Activated CD4-positive, alpha-beta T cell treated with anti-CD3 and anti-CD28 coated beads for 1 hour (primary cell): Measurements from ENCODE around the gene DEFB131B.
"Not testable (repeated sequence)": the region's sequence is repeated elsewhere in the genome, so short reads cannot be mapped to it uniquely, and the experiment has no call there.

ENCODE experiments used
- DNase-seq: peaks from one replicate; pipeline ENCODE4 v3.0.0-alpha.2; 2020

DEFB131B gene, protein sequence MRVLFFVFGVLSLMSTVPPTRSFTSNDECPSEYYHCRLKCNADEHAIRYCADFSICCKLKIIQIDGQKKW

DNA sequence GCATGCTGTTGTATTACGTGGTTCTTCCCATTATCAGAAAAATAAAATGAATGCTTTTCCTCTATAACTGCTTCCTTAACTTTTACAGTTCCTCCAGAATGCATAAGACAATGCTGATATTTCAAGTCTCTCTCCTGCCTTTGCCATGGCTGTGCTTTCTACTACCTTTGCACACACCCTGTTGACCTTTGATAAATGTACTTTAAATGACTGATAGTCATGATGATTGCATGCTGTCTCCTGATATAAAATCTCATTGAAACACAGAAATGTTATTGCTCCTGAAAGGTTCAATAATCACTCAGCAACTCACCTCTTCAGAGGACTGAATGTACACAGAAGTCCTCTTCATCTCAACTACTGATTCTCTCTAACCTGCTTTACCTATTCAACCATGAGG, at the start of gene DEFB131B:
TSS of gene DEFB131B (plus strand) at position 395 of the 400 bp plus-strand sequence. CDS start at position 395, 0 bp downstream.
- not testable (repeated sequence) for DNase-seq

DNA sequence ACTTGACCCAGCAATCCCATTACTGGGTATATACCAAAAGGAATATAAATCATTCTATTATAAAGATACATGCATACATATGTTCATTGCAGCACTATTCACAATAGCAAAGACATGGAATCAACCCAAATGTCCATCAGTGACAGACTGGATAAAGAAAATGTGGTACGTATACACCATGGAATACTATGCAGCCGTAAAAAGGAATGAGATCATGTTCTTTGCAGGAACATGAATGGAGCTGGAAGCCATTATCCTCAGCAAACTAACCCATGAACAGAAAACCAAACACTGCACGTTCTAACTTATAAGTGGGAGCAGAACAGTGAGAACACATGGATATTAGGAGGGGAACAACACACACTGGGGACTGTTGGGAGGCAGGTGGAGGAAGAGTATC, 49.0 kb upstream of the DEFB131B start:
- DNase-seq, result not testable (repeated sequence)

DNA sequence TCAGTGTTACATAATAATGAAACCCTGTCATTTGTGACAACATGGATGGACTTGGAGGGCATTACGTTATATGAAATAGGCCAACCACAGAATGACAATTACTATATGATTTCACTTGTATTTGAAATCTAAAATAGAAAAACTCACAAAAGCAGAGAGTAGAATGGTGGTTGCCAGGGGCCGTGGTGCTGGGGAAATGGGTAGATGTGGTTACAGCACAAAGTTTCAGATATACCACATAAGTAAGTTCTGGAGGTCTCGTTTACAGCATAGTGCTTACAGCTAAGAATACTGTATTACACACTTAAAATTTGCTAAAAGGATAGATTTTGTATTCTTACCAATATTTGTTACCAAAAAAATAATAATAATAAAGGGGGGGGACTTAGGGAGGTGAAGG, 48.6 kb upstream of the DEFB131B start:
- DNase-seq, result not testable (repeated sequence)

DNA sequence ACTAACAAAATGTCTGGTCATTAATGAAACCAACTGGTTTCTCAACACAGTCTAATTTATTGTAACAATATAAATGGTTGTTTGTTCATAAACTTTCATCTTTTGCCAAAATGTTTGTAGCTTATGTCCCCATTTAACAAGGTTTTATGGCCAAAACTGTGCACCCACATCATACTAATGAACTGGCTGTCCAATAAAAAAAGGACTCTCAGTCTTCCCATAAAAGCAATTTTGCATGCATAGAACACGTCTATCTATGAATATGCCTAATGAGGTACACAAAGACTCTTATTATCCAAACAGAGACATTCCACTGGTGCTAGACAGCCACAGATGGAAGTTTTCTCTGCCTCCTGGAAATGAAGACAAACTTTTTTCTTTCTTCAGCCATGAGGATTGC, 45.4 kb upstream of the DEFB131B start, which contains the start of gene DEFB108B:
TSS of gene DEFB108B (plus strand) at position 390 of the 400 bp plus-strand sequence. CDS start at position 390, 0 bp downstream.
- DNase-seq, result not testable (repeated sequence)

DNA sequence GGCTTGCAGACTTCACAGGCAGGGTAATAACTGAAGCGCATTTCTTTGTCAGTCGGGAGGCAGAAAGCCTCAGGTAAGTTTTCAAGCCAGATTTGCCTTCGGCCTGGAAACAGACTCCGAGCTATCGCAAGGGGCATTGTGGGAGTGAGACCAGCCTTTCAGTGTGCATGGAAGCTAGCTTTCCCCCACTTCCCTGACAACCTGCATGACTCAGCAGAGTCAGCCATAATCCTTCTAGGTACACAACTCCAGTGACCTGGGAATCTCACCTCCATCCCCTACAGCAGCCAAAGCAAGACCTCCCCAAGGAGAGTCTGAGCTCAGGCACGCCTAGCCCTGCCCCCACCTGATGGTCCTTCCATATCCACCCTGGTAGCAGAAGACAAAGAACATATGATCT, 35.5 kb upstream of the DEFB131B start:
- DNase-seq, result not testable (repeated sequence)

DNA sequence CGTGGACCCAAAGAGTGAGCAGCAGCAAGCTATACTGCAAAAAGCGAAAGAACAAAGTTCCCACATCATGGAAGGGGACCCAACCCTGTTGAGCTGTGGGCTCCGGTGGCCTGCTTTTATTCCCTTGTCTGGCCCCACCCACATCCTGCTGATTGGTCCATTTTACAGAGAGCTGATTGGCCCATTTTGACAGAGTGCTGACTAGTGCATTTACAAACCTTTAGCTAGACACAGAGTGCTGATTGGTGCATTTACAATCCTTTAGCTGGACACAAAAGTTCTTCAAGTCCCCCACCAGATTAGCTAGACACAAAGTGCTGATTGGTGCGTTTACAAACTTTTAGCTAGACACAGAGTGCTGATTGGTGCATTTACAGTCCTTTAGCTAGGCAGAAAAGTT, 34.9 kb upstream of the DEFB131B start:
- DNase-seq, result not testable (repeated sequence)

DNA sequence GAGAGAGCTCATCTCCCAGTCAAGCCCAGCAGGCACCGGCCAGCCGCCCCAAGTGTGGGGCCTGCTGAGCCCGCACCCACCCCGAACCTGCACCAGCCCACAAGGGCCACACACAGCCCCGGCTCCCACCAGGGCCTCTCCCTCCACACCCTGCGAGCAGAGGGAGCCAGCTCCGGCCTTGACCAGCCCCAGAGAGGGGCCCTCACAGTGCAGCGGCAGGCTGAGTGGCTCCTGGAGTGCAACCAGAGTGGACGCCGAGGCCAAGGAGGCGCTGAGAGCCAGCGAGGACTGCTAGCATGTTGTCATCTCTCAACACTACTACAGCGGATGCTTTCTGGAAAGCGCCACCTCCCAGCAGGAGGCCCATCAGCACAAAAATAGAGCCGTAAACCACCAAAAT, 34.4 kb upstream of the DEFB131B start:
- DNase-seq, result no peak

DNA sequence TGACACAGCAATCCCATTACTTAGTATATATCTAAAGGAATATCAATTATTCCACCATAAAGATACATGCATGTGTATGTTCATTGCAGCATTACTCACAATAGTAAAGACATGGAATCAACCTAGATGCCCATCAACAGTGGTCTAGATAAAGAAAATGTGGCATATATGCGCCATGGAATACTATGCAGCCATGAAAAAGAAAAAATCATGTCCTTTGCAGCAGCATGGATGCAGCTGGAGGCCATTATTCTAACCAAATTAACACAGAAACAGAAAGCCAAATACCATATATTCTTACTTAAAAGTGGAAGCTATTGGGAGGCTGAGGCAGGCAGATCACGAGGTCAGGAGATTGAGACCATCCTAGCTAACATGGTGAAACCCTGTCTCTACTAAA, 24.4 kb upstream of the DEFB131B start:
- DNase-seq, result not testable (repeated sequence)

DNA sequence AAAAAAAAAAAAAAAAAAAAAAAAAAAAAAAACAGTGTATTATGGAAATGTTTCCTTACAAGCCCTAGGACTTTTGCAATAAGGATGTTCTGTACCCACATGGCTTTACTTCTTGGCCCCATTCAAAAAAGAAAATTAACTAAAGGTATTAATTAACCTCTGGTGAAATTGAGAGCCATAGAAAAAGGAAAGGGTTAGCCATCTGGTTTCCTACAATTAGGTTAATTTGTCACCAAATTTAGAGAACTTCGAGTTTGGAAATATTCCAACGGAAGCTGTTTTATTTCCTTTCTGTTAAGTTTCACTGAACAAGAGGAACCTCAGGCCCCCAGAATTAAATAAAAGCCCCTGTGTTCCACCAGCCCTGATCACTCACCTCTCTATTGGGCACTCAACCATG, 22.4 kb upstream of the DEFB131B start:
- DNase-seq, result not testable (repeated sequence)

DNA sequence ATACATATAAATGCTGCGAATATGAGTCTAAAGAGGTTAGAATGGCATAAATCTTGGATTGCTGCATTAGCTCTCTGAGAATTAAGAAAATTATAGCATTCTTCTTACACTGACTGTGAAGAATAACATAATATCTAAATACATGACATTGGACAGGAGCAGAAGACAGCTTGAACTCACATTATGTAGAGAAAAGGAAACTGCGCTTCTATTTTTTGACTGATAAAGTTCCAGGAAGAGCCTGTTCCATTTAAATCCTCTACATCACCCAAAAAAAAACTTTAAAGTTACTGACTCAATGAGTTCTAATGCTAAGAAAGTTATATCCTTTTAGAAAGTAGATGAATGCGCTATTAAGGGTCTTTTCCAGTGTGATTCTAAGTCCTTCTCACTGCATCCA, 17.4 kb upstream of the DEFB131B start:
- not testable (repeated sequence) for DNase-seq

DNA sequence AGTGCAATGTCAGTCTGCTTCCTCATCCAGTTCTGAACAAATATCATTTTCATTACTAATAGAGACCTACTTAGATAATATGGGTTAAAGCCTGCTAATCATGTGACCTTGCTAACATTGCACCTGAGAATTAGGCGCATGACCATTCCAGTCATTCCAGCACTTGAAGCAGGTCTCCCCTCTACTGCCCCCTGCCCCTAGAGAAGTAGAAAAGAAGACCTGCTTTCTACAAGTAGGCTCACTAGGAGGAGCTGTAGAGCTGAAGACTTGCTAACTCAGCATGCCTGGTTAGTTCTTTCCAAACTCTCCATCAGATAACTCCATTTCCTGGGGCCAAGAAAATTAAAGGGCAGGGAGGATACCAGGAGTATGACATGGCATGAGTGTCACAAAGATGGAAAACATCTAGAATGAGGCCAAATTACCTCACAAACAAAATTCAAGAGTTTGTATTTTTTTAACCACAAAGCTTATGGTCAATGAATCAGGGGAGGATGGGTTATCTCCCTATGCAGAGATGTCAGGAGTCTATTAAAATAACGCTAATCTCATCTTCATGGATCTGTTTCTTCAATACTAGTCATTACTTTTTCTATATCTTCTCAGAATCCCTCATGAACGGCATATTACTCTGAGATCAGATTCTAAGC, 14.2 kb upstream of the DEFB131B start:
- DNase-seq, result not testable (repeated sequence)

DNA sequence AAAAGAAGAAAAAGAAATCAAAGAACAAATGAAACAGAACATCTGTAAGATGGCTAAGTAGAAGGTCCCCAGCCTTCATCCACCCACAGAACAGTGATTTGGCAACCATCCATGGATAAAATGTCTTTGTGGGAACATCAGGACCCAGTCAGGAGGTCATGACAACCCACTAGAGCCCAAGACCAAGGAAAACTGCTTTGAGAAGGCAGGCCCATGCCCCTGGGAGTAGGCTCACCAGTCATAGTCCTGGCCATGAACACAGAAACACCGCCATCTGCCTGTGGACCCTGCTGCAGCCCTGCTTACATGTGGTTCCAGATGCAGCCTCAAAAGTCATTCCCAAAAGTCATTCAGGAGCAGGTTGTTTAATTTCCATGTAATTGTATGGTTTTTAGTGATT, 11.0 kb upstream of the DEFB131B start:
- DNase-seq, result not testable (repeated sequence)

DNA sequence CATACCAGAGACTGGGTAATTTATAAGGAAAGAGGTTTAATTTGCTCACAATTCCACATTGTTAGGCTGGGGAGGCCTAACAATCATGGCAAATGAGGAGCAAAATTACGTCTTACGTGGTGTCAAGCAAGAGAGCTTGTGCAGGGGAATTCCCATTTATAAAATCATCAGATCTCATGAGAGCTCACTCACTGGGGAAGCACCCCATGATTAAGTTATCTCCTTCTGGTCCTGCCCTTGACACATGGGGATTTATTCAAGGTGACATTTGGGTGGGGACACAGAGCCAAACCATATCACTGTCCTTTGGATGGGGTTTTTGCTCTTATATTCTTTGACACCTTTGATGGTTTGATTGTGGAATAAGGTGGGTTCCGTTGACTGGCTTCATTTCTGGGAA, 8.3 kb upstream of the DEFB131B start:
- not testable (repeated sequence) for DNase-seq

DNA sequence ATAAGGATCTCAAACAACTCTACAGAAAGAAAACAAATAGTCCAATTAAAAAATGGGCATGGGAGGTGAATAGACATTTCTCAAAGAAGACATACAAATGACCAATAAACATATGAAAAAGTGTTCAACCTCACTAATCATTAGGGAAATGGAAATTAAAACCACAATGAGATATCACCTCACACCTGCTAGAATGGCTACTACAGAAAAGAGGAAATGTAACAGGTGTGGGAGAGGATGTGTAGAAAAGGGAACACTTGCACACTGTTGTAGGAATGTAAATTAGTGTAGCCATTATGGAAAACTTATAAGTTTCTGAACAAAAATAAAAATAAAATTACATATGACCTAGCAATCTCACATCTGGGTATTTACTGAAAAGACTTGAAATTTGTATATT, 7.6 kb upstream of the DEFB131B start:
- DNase-seq, result not testable (repeated sequence)

DNA sequence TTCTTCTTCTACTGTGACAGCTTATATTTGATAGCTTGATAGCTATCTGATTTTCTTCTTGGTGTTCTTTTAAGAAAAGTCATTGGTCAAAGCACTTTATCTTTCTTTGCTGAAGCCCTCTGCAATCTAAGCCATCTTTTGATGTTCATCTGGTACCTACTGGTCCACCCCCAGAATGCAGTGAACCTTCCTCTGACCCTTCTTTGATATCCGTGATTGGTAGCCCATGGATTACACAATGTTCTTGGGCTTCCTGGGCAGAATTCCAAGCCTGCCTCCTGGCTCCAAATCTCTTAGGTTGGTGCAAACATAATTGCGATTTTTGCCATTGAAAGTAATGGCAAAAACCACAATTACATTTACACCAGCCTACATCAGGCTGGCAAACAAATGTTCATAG, 2.0 kb upstream of the DEFB131B start:
- DNase-seq, result not testable (repeated sequence)

DNA sequence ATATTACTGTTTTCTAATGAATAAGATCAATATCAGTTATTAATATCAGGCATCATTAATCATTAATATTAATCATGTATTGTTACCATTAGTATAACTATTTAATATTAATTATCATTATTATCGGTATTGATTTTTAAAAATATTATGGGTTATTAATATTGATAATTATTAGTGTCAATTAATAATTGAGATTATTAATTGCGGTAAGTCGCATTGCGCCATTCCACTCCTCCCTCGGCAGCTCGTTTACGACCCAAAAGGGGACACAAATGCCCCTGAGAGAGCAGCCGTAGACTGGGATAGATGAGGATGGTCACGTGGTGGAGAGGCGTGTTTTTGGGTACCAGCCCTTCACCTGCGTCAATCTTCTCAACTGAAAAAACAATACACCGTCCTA, 7.6 kb downstream of the DEFB131B start:
- not testable (repeated sequence) for DNase-seq

DNA sequence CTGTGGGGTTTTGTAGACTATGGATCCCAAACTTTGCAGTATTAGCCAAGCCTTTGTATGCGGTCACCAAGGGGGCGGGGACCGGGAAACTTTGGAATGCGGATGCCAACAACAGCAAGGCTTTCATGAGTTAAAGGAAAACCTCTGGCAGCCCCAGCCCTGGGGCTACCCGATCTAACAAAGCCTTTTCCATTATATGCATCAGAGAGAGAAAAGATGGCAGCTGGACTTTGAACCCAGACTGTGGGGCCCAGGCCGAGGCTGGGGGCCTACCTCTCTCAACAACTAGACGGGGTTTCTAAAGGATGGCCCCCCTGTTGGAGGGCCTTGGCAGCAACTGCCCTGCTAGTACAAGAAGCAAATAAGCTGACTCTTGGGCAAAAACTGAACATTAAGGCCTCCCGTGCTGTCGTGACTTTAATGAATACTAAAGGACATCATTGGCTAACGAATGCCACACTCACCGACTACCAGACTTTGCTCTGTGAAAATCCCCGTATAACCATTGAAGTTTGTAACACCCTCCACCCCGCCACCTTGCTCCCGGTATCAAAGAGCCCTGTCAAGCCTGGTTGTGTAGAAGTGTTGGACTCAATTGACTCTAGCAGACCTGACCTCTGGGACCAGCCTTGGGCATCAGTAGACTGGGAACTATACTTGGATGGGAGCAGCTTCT, 10.2 kb downstream of the DEFB131B start:
- not testable (repeated sequence) for DNase-seq

DNA sequence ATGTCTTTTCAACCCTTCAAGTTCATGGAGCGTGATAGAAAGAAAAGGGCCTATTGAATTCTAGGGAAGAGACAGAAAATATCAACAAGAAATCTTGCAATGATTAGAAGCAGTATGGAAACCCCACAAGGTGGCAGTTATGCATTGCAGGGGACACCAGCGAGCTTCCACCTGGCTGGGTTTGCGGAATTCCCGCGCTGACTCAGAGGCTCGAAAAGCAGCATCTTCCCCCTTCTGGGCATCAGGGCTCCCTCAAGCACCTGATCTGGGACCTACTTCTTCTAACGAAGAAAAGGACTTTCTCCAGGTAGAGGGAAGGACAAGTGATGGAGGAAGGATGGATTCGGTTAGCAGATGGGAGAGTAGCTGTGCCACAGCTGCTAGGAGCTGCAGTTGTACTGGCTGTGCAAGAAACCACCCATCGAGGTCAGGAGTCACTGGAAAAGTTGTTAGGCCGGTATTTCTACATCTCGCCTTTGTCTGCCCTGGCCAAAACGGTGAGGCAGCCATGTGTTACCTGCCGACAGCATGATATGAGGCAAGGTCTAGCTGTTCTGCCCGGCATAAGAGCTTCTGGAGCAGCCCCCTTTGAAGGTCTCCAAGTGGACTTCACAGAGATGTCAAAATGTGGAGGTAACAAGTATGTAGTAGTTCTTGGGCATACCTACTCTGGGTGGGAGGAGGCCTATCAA, 11.1 kb downstream of the DEFB131B start:
- DNase-seq, result not testable (repeated sequence)

DNA sequence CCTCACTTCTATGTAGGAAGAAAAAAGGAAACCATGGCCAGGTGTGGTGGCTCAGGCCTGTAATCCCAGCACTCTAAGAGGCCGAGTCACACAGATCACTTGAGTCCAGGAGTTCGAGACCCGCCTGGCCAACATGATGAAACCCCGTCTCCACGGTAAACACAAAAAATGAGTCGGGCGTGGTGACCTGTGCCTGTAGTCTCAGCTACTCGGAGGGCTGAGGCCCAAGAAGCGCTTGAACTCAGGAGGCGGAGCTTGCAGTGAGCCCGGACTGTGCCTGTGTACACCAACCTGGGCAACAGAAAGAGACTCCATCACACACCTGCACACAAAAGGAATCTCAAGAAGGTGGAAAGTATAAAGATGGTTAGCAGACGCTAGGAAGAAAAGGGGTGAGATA, 17.7 kb downstream of the DEFB131B start:
- DNase-seq, result no peak

DNA sequence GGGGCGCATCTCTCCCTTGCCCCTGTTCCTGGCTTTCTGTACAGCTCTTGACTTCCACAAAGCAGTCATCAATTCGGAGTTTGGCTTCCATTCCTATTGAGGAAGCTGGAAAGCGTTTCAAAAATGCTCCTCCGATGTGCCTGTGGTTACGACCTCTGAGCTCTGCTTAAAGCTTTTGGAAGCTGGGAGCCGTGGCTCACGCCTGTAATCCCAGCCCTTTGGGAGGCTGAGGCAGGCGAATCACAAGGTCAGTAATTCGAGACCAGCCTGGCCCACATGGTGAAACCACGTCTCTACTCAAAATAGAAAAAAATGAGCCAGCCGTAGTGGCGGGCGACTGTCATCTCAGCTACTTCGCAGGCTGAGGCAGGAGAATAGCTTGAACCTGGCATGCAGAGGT, 22.9 kb downstream of the DEFB131B start:
- DNase-seq, result not testable (repeated sequence)

DNA sequence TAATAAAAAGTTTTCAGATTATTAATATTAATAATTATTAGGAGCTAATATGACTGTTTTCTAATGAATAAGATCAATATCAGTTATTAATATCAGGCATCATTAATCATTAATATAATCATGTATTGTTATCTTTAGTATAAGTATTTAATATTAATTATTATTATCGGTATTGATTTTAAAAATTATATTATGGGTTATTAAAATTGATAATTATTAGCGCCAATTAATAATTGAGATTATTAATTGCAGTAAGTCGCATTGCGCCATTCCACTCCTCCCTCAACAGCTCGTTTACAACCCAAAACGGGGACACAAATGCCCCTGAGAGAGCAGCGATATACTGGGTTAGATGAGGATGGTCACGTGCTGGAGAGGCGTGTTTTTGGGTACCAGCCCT, 30.0 kb downstream of the DEFB131B start:
- DNase-seq, result no peak

DNA sequence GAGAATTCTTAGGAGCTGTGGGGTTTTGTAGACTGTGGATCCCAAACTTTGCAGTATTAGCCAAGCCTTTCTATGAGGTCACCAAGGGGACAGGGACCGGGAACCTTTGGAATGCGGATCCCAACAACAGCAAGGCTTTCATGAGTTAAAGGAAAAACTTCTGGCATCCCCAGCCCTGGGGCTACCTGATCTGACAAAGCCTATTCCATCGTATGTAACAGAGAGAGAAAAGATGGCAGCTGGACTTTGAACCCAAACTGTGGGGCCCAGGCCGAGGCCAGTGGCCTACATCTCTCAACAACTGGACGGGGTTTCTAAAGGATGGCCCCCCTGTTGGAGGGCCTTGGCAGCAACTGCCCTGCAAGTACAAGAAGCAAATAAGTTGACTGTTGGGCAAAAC, 32.5 kb downstream of the DEFB131B start:
- DNase-seq, result not testable (repeated sequence)

DNA sequence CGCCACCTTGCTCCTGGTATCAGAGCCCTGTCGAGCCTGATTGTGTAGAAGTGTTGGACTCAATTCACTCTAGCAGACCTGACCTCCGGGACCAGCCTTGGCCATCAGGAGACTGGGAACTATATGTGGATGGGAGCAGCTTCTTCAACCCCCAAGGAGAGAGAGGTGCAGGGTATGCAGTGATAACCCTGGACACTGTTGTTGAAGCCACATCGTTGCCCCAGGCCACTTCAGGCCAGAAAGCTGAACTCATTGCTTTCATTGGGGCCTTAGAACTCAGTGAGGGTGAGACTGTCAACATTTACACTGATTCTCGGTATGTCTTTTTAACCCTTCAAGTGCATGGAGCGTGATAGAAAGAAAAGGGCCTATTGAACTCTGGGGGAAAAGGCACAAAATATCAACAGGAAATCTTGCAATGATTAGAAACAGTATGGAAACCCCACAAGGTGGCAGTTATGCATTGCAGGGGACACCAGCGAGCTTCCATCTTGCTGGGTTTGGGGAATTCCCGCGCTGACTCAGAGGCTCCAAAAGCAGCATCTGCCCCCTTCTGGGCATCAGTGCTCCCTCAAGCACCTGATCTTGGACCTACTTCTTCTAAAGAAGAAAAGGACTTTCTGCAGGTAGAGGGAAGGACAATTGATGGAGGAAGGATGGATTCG, 33.2 kb downstream of the DEFB131B start:
- peak; percentile 29 for DNase-seq
